Measurements from ENCODE around the gene BTBD9.

Gene BTBD9

GRCh38 chr6:38552121-38552520, 87.6 kb downstream of the BTBD9 start:
- DNase-seq = no peak

GRCh38 chr6:38549795-38550194, 89.9 kb downstream of the BTBD9 start:
- DNase-seq = no peak

- DNase-seq = peak; percentile 56
Measured at GRCh38 chr6:38549180-38549579, 90.5 kb downstream of the BTBD9 start.

- no peak for DNase-seq
Measured at GRCh38 chr6:38543022-38543421, 96.7 kb downstream of the BTBD9 start.

GRCh38 chr6:38542031-38542430, 97.7 kb downstream of the BTBD9 start:
- no peak for DNase-seq

- DNase-seq = no peak
Measured at GRCh38 chr6:38533064-38533463, 106.7 kb downstream of the BTBD9 start.

DNA sequence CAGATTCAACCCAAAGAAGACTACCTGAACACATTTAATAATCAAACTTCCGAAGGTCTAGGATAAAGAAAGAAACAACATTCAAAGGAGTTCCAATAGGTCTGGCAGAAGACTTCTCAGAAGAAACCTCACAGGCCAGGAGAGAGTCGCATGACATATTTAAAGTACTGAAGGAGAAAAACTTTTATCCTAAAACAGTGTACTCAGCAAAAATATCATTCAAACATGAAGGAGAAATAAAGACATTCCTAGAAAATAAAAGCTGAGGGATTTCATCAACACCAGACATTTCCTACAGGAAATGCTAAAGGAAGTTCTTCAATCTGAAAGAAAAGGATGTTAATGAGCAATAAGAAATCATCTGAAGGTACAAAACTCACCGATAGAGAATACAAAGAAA, 108.6 kb downstream of the BTBD9 start:
- DNase-seq = no peak

- DNase-seq = no peak
Measured at GRCh38 chr6:38528196-38528965, 111.3 kb downstream of the BTBD9 start.

DNA sequence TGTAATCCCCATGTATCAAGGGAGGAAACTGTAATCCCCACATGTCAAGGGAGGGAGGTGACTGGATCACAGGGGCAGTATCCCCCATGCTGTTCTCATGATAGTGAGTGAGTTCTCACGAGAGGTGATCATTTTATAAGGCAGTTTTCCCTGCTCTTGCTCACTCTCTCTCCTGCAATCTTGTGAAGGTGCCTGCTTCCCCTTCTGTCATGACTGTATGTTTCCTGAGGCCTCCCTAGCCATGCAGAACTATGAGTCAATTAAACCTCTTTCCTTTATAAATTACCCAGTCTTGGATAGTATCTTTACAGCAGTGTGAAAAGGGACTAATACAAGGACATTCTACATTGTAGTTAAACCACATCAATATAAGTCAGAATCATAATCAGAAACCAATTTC, 112.4 kb downstream of the BTBD9 start:
- DNase-seq = no peak

GRCh38 chr6:38525888-38526287, 113.8 kb downstream of the BTBD9 start:
- DNase-seq = no peak

GRCh38 chr6:38524436-38525145, 115.1 kb downstream of the BTBD9 start:
- no peak for DNase-seq

DNA sequence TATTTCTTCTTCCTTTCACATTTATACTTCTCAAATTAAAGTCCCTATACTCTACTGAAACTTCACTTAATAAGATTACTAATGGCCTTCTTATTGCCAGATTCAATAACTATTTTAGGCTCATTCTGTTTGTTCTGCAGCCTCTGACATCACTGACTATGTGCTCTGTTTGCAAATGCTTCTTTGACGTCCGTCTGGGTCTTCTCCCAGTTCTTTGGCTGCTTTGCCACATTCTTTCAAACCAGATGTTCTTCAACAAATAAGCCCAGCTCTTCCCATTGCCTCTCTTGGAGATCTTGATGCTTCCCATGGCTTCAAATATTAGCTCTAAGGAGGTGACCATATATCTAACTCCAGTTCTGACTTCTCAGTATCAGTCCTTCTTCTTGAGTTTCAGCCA, 117.4 kb downstream of the BTBD9 start:
- DNase-seq = no peak

DNA sequence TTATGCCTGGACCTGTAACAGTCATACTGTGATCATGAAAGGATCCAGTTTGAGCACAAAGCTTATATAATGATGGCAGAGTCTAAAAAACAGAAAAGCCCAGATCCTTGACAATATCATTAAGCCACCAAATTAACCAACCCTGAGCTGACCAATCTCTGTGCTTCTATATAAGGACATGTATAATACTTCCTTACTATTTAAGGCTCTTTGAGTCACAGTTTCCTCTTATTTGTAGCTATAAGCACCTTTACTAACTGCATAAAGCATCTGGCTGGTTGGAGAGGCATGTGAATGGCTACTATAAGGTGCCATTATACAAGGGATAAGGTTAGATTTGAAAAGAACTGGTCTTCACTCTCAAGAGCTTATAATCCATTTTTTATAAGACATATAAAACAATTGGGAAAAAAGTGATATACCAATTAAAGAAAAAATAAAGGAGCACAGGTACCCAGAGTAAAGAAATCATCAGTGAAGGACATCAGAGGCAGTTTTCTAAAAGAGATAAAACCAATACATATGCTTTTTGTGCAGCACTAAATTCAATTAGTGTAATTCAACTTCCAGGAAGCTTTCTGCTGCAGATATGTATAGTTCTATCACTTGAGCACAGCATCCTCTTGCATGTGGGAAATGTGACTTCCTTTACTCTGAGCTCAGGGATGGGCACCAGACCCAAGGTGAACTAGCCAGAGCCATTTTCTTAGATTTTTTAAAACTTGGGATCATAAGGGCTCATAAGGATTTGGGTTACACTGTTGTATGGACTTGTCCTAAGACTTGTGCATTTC, 121.0 kb downstream of the BTBD9 start:
- no peak for DNase-seq

DNA sequence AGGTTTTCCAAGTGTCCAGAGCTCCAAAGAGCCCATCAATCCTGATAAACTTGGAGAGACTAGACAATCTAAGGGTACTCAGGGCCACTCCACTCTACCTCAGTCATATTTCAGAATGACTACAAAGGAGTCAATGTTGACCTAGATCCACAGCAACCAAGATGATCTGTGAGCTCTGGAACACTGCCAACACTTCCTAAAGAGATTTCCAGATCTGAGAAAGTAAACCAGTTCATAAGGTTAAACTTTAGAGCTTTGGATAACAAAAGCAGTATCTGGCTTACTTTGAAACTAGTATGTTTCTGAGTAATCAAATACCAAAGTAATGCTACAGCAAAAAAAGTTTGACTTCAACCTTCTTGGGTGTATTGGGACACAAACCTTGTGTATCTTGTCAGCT, 122.7 kb downstream of the BTBD9 start:
- DNase-seq = no peak

DNA sequence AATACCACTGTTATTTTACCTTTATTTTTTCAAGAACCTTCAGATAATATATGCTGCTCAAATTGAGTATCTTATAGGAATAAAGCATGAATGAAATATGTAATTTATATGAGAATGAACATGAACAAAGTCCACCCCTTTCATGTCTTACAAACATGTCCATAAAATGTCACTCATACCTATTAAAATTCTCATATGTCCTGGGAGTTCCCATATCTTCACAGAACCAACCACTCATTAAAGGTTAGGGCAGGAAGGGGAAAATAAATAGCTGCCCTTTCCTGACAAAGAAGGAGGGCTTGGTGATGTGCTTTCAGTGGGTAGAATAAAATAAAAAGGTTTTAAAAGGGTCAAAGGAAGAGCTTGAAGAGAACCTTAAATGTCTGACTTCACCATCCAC, 125.3 kb downstream of the BTBD9 start:
- peak; percentile 75 for DNase-seq

- no peak for DNase-seq
Measured at GRCh38 chr6:38512211-38512610, 127.5 kb downstream of the BTBD9 start.

DNA sequence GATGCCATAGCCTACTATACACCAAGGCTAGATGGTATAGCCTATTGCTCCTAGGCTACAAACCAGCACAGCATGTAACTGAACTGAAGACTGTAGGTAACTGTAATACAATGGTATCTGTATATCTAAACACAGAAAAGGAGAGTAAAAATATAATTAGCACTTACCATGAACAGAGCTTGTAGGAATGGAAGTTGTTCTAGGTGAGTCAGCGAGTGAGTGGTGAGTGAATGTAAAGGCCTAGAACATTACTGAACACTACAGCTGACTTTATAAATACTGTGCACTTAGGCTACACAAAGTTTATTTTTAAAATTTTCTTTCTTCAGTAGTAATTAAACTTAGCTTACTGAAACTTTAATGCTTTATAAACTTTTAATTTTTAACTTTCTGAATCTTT, 129.5 kb downstream of the BTBD9 start:
- DNase-seq = no peak

DNA sequence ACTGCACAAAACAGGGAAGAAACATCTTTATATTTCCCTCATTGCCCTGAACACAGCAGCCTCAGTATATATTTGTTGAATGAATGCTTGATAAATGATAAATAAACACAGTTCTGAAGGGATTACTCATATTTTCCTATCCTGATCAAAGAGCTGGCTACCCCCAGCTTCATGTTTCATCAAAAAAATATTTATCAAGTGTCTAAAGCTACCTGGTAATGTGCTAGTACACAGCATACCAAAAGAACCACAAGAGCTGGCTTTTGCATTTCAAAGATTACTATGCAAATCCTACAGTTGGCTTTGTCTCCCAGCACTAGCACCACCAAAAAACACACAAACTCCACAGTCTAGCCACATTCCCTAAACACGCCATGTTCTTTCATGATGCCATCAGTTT, 130.0 kb downstream of the BTBD9 start:
- no peak for DNase-seq

GRCh38 chr6:38508894-38509293, 130.8 kb downstream of the BTBD9 start:
- DNase-seq = peak; percentile 24

- DNase-seq = no peak
Measured at GRCh38 chr6:38508286-38508685, 131.4 kb downstream of the BTBD9 start.

GRCh38 chr6:38507173-38507572, 132.6 kb downstream of the BTBD9 start:
- DNase-seq = no peak

GRCh38 chr6:38505826-38506225, 133.9 kb downstream of the BTBD9 start:
- no peak for DNase-seq

GRCh38 chr6:38504996-38505395, 134.7 kb downstream of the BTBD9 start:
- DNase-seq = no peak

All from NCI-H2227 treated with DMSO at 0.1 percent for 48 hours (cell line).